HepG2 (cell line): ENCODE data around the gene C19orf44. TPM values are rescaled to one million over a fixed set of nuclear protein-coding genes. Genes with fewer than 3 reads are reported as not detected.

Experiments
- FOXA1 ChIP-seq, 2 experiments: fragments of 450-650 bp in 1 of 2; sonication (generic) in 1 of 2; formaldehyde crosslinking in 1 of 2; IDR thresholded peaks; 2 replicates each; pipeline versions ENCODE4 v1.4.0 to v1.6.1; 2016 to 2020; ENCODE audit warnings: missing genetic modification reagents in 1 of 2
- FOXO1 ChIP-seq: sonication (generic); formaldehyde crosslinking; IDR thresholded peaks from 2 replicates; pipeline ENCODE4 v1.4.0; 2020; ENCODE audit warnings: missing genetic modification reagents
- MAF1 ChIP-seq: sonication (generic); formaldehyde crosslinking; IDR thresholded peaks from 2 replicates; pipeline ENCODE4 v1.5.0; 2020; ENCODE audit warnings: missing genetic modification reagents, borderline replicate concordance
- MED1 ChIP-seq: sonication (generic); formaldehyde crosslinking; IDR thresholded peaks from 2 replicates; pipeline ENCODE4 v1.4.0; 2020; ENCODE audit warnings: missing genetic modification reagents
- NFKB2 ChIP-seq: sonication (generic); formaldehyde crosslinking; IDR thresholded peaks from 2 replicates; pipeline ENCODE4 v1.4.0; 2020; ENCODE audit warnings: missing genetic modification reagents, borderline replicate concordance
- NPAS2 ChIP-seq: sonication (generic); formaldehyde crosslinking; IDR thresholded peaks from 2 replicates; pipeline ENCODE4 v1.8.0; 2022; ENCODE audit warnings: mild to moderate bottlenecking, missing genetic modification reagents, borderline replicate concordance
- PHF8 ChIP-seq: sonication (generic); formaldehyde crosslinking; IDR thresholded peaks from 2 replicates; pipeline ENCODE4 v1.5.0; 2020; ENCODE audit warnings: missing genetic modification reagents
- RARA ChIP-seq: IDR thresholded peaks from 2 replicates; pipeline ENCODE4 v1.6.1; 2016; ENCODE audit warnings: missing genetic modification reagents, missing compliant biosample characterization
- SMYD3 ChIP-seq: sonication (generic); formaldehyde crosslinking; IDR thresholded peaks from 2 replicates; pipeline ENCODE4 v1.8.1; 2023; ENCODE audit warnings: mild to moderate bottlenecking, missing genetic modification reagents
- TEAD2 ChIP-seq: sonication (generic); formaldehyde crosslinking; IDR thresholded peaks from 2 replicates; pipeline ENCODE4 v1.9.0; 2021; ENCODE audit warnings: missing genetic modification reagents
- ZNF234 ChIP-seq: sonication (generic); formaldehyde crosslinking; conservative IDR thresholded peaks from 2 replicates; pipeline ENCODE4 v1.5.1; 2020; ENCODE audit warnings: mild to moderate bottlenecking, missing genetic modification reagents
- ZNF350 ChIP-seq: sonication (generic); formaldehyde crosslinking; IDR thresholded peaks from 2 replicates; pipeline ENCODE4 v1.4.0; 2020; ENCODE audit warnings: mild to moderate bottlenecking, low read depth, missing genetic modification reagents, borderline replicate concordance
- ZNF451 ChIP-seq: sonication (generic); formaldehyde crosslinking; IDR thresholded peaks from 2 replicates; pipeline ENCODE4 v1.5.0; 2020; ENCODE audit warnings: mild to moderate bottlenecking, missing genetic modification reagents
- ZNF773 ChIP-seq: sonication (generic); formaldehyde crosslinking; IDR thresholded peaks from 2 replicates; pipeline ENCODE4 v1.4.0; 2020; ENCODE audit warnings: missing genetic modification reagents, borderline replicate concordance
- polyA plus RNA-seq, 8 experiments: library from polyadenylated mRNA; depleted of rRNA in 3 of 8; stranded (reverse) in 7 of 8; unstranded in 1 of 8; fragments of >200 nt; fragmentation: Illumina TruSeq in 4 of 8; extraction: Trizol in 4 of 8; gene quantifications; 2 replicates each; pipeline versions ENCODE4 v1.2.1 to v1.2.3, GENCODE V29; 2011 to 2016; ENCODE audit warnings: low read depth in 4 of 8, missing spikeins in 1 of 8, mixed read lengths in 1 of 8; ENCODE audit not compliant: insufficient read depth in 1 of 8
- total RNA-seq, 5 experiments: library from RNA; depleted of rRNA; stranded (reverse); fragments of >200 nt; fragmentation: Illumina TruSeq; extraction: Trizol; gene quantifications; 2 replicates each; pipeline ENCODE4 v1.2.3, GENCODE V29; 2016; ENCODE audit warnings: low read depth in 1 of 5
- TF ChIP-seq, protein P1 (sequence below): sonication (generic); formaldehyde crosslinking; IDR thresholded peaks from 2 replicates; pipeline ENCODE4 v1.5.0; 2020; ENCODE audit warnings: mild to moderate bottlenecking, missing genetic modification reagents, moderate library complexity
- TF ChIP-seq, protein P2 (sequence below): sonication (generic); formaldehyde crosslinking; IDR thresholded peaks from 2 replicates; pipeline ENCODE4 v1.8.0; 2022; ENCODE audit warnings: mild to moderate bottlenecking, missing genetic modification reagents, moderate library complexity
- TF ChIP-seq, protein P3 (sequence below): sonication (generic); formaldehyde crosslinking; IDR thresholded peaks from 2 replicates; pipeline ENCODE4 v1.4.0; 2020; ENCODE audit warnings: mild to moderate bottlenecking, missing genetic modification reagents
- TF ChIP-seq, protein P4 (sequence below): sonication (generic); formaldehyde crosslinking; IDR thresholded peaks from 2 replicates; pipeline ENCODE4 v1.8.0; 2022; ENCODE audit warnings: missing genetic modification reagents, mild to moderate bottlenecking, moderate library complexity, borderline replicate concordance
- TF ChIP-seq, protein P5 (sequence below): sonication (generic); formaldehyde crosslinking; IDR thresholded peaks from 2 replicates; pipeline ENCODE4 v1.4.0; 2020; ENCODE audit warnings: missing genetic modification reagents

The C19orf44 gene
- total and polyA plus RNA-seq, 2 of the 13 experiments (the other 11 are each of a cell fraction or from before 2014, with no cell fraction given), result 3.2 to 4.3 TPM

DNA sequence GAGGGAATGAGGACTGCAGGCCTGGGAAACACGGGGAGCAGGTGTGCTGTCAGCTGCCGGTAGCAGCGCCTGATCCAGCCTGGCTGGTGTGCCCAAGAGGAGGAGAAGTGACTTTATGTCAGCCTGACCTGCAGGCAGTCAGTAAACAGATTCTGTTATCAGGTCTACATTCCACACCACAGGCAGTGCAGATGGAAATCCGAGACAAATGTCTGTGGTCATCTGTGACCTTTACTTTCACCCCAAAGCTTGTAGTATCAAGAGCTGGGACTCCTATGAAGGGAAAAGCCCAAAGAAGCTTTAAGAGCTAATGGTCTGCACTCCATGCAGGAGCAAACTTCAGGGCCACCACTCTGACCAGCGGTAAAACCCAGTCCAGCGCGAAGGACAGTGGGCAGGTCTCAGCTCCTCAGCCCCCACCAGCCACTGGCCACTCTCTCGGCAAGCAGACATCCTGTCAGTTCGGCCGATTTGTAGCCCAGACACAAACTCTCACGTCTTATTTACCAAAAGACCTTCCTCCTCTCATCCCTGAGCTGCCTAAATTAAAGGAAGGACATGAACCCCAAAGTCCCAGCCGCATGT lies 32.1 kb upstream of the C19orf44 start (continued):
- TF ChIP-seq, protein P1, sequence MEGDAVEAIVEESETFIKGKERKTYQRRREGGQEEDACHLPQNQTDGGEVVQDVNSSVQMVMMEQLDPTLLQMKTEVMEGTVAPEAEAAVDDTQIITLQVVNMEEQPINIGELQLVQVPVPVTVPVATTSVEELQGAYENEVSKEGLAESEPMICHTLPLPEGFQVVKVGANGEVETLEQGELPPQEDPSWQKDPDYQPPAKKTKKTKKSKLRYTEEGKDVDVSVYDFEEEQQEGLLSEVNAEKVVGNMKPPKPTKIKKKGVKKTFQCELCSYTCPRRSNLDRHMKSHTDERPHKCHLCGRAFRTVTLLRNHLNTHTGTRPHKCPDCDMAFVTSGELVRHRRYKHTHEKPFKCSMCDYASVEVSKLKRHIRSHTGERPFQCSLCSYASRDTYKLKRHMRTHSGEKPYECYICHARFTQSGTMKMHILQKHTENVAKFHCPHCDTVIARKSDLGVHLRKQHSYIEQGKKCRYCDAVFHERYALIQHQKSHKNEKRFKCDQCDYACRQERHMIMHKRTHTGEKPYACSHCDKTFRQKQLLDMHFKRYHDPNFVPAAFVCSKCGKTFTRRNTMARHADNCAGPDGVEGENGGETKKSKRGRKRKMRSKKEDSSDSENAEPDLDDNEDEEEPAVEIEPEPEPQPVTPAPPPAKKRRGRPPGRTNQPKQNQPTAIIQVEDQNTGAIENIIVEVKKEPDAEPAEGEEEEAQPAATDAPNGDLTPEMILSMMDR (CRISPR knock-in tag), result 0 out of 2 replicates have a peak, but pooled peaks have one; percentile 4
- no peak for TF ChIP-seq NPAS2 (CRISPR knock-in tag)
- TF ChIP-seq ZNF773 (CRISPR knock-in tag), result no peak
- TF ChIP-seq MED1 (CRISPR knock-in tag), result peak; percentile 50; the same call in 1 of the 2 replicates
- TF ChIP-seq, protein P2, sequence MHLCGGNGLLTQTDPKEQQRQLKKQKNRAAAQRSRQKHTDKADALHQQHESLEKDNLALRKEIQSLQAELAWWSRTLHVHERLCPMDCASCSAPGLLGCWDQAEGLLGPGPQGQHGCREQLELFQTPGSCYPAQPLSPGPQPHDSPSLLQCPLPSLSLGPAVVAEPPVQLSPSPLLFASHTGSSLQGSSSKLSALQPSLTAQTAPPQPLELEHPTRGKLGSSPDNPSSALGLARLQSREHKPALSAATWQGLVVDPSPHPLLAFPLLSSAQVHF (CRISPR knock-in tag), result no peak
- TF ChIP-seq, protein P3, sequence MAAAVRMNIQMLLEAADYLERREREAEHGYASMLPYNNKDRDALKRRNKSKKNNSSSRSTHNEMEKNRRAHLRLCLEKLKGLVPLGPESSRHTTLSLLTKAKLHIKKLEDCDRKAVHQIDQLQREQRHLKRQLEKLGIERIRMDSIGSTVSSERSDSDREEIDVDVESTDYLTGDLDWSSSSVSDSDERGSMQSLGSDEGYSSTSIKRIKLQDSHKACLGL, result 0 out of 2 replicates have a peak, but pooled peaks have one; percentile 25
- TF ChIP-seq ZNF451 (CRISPR knock-in tag), result no peak
- TF ChIP-seq SMYD3 (CRISPR knock-in tag), result no peak
- TF ChIP-seq RARA (CRISPR knock-in tag), result peak; percentile 81
- TF ChIP-seq ZNF234, result no peak
- TF ChIP-seq, protein P4, sequence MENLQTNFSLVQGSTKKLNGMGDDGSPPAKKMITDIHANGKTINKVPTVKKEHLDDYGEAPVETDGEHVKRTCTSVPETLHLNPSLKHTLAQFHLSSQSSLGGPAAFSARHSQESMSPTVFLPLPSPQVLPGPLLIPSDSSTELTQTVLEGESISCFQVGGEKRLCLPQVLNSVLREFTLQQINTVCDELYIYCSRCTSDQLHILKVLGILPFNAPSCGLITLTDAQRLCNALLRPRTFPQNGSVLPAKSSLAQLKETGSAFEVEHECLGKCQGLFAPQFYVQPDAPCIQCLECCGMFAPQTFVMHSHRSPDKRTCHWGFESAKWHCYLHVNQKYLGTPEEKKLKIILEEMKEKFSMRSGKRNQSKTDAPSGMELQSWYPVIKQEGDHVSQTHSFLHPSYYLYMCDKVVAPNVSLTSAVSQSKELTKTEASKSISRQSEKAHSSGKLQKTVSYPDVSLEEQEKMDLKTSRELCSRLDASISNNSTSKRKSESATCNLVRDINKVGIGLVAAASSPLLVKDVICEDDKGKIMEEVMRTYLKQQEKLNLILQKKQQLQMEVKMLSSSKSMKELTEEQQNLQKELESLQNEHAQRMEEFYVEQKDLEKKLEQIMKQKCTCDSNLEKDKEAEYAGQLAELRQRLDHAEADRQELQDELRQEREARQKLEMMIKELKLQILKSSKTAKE (CRISPR knock-in tag), result peak; percentile 79; the same call in 1 of the 2 replicates
- no peak for TF ChIP-seq FOXA1 (IDR thresholded peaks at IDR 0.05)
- peak; percentile 81 for TF ChIP-seq FOXA1 (CRISPR knock-in tag; IDR thresholded peaks at IDR 0.05)
- no peak for TF ChIP-seq TEAD2 (CRISPR knock-in tag)
- no peak for TF ChIP-seq MAF1
- peak; percentile 35; the same call in 1 of the 2 replicates for TF ChIP-seq NFKB2 (CRISPR knock-in tag)
- TF ChIP-seq ZNF350, result no peak
- no peak for TF ChIP-seq PHF8 (CRISPR knock-in tag)
- peak; percentile 80 for TF ChIP-seq FOXO1 (CRISPR knock-in tag)
- TF ChIP-seq, protein P5, sequence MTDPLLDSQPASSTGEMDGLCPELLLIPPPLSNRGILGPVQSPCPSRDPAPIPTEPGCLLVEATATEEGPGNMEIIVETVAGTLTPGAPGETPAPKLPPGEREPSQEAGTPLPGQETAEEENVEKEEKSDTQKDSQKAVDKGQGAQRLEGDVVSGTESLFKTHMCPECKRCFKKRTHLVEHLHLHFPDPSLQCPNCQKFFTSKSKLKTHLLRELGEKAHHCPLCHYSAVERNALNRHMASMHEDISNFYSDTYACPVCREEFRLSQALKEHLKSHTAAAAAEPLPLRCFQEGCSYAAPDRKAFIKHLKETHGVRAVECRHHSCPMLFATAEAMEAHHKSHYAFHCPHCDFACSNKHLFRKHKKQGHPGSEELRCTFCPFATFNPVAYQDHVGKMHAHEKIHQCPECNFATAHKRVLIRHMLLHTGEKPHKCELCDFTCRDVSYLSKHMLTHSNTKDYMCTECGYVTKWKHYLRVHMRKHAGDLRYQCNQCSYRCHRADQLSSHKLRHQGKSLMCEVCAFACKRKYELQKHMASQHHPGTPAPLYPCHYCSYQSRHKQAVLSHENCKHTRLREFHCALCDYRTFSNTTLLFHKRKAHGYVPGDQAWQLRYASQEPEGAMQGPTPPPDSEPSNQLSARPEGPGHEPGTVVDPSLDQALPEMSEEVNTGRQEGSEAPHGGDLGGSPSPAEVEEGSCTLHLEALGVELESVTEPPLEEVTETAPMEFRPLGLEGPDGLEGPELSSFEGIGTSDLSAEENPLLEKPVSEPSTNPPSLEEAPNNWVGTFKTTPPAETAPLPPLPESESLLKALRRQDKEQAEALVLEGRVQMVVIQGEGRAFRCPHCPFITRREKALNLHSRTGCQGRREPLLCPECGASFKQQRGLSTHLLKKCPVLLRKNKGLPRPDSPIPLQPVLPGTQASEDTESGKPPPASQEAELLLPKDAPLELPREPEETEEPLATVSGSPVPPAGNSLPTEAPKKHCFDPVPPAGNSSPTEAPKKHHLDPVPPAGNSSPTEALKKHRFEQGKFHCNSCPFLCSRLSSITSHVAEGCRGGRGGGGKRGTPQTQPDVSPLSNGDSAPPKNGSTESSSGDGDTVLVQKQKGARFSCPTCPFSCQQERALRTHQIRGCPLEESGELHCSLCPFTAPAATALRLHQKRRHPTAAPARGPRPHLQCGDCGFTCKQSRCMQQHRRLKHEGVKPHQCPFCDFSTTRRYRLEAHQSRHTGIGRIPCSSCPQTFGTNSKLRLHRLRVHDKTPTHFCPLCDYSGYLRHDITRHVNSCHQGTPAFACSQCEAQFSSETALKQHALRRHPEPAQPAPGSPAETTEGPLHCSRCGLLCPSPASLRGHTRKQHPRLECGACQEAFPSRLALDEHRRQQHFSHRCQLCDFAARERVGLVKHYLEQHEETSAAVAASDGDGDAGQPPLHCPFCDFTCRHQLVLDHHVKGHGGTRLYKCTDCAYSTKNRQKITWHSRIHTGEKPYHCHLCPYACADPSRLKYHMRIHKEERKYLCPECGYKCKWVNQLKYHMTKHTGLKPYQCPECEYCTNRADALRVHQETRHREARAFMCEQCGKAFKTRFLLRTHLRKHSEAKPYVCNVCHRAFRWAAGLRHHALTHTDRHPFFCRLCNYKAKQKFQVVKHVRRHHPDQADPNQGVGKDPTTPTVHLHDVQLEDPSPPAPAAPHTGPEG (CRISPR knock-in tag), result no peak
